ENCODE measurements around the gene LEMD2.

LEMD2 gene

DNA sequence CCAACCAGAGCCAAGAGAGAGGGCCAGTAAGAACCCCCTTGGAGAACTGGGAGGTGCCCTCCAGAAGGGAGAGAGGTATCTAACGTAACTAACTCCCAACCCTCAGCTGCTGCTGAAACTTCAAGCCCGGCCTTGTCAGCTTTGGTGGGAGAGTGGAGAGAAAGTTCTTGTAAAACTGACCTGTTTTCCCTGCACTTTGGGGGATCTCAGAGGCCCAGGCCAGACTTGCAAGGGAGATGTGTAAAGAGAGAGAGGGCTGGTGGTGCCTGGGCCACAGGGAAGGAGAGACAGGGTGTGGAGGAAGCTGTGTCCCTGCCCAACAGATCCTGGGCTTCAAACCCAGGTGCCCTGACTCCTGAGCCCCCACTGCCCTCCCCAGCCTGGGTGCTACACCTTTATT, 24.9 kb downstream of the LEMD2 start:
- DNase-seq (ENCODE audit: low read depth), result no peak
- TF ChIP-seq CTCF (IDR thresholded peaks at IDR 0.05; ENCODE audit: low read depth, low read length, missing control alignments), result no peak
- in situ Hi-C loops (cut with HindIII; ENCODE audit: low sequenced_read_pairs), result loop anchor here (10.0 kb wide), 1 partner anchor 179 kb away; the partner anchor contains the start of gene BAK1
- no peak overlapping the region for H3K4me3 ChIP-seq (ENCODE audit: low read depth, low read length)

DNA sequence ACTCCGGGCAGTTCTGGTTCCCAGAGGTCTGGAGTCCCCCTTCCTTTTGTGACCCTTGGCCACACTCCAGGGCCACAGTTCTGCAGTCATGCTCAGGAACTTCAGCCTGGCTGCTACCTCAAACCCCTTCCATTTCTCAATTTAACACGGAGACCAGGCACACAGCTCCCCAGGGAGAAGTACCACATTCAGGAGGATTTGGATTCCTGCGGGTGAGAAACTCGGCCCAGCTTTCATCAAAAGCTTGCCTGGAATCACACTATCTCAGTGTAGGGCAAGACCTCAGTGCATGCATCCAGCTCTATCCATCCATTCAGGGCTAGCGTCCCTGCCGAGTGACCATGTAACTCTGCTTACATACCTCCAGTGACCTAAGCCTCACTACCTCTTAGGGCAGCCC, 25.4 kb downstream of the LEMD2 start:
- in situ Hi-C loops (cut with HindIII; ENCODE audit: low sequenced_read_pairs), result loop anchor here (10.0 kb wide), 1 partner anchor 179 kb away; the partner anchor contains the start of gene BAK1
- TF ChIP-seq CTCF (IDR thresholded peaks at IDR 0.05; ENCODE audit: low read depth, low read length, missing control alignments), result no peak
- H3K4me3 ChIP-seq (ENCODE audit: low read depth, low read length), result no peak overlapping the region
- DNase-seq (ENCODE audit: low read depth), result no peak

DNA sequence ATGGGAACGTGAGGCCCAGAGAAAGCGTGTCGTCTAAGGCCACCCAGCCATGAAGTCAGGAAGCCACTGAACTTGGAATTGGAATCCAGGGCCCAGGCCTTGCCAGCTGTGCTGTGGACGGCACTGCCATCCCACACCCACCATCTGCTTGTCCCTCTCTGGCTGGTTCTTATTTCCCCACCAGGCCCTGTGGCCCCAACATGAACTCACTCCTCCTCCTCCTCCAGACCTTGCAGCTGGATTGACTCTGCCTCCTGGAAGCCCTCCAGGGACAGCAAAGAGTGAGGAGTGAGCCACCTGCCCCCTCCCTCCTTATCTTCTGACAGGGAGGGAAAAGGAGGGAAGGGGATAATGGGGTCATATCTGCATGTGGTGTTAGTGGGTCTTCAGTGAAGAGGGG, 26.2 kb downstream of the LEMD2 start:
- in situ Hi-C loops (cut with HindIII; ENCODE audit: low sequenced_read_pairs), result loop anchor here (10.0 kb wide), 1 partner anchor 178 kb away; the partner anchor contains the start of gene BAK1
- H3K4me3 ChIP-seq (ENCODE audit: low read depth, low read length), result no peak overlapping the region
- no peak for DNase-seq (ENCODE audit: low read depth)
- no peak for TF ChIP-seq CTCF (IDR thresholded peaks at IDR 0.05; ENCODE audit: low read depth, low read length, missing control alignments)

GRCh38 chr6:33761922-33762629, 26.9 kb downstream of the LEMD2 start:
- no peak overlapping the region for H3K4me3 ChIP-seq (ENCODE audit: low read depth, low read length)
- peak; percentile 53 for TF ChIP-seq CTCF (IDR thresholded peaks at IDR 0.05; ENCODE audit: low read depth, low read length, missing control alignments)
- in situ Hi-C loops (cut with HindIII; ENCODE audit: low sequenced_read_pairs), result loop anchor here (10.0 kb wide), 1 partner anchor 177 kb away; the partner anchor contains the start of gene BAK1
- no peak for DNase-seq (ENCODE audit: low read depth)

DNA sequence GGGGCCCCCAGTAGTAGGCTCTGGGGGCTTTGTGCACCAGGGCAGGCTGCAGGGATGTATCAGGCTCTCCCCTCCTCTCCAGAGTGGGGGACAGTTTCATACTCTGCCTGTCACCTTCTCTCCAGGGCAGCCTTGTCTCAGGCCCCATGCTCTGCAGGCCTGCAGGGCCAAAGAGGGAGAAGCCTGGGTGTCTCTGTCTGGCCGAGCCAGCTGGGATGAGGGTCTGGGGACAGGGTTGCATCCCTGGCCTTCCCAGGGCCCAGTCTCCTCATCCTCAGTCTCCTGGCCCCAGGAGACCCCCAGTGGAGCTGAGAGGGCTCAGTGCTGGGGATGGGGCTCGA, 27.4 kb downstream of the LEMD2 start:
- in situ Hi-C loops (cut with HindIII; ENCODE audit: low sequenced_read_pairs), result loop anchor here (10.0 kb wide), 1 partner anchor 177 kb away; the partner anchor contains the start of gene BAK1
- TF ChIP-seq CTCF (IDR thresholded peaks at IDR 0.05; ENCODE audit: low read depth, low read length, missing control alignments), result no peak
- no peak for DNase-seq (ENCODE audit: low read depth)
- no peak overlapping the region for H3K4me3 ChIP-seq (ENCODE audit: low read depth, low read length)

DNA sequence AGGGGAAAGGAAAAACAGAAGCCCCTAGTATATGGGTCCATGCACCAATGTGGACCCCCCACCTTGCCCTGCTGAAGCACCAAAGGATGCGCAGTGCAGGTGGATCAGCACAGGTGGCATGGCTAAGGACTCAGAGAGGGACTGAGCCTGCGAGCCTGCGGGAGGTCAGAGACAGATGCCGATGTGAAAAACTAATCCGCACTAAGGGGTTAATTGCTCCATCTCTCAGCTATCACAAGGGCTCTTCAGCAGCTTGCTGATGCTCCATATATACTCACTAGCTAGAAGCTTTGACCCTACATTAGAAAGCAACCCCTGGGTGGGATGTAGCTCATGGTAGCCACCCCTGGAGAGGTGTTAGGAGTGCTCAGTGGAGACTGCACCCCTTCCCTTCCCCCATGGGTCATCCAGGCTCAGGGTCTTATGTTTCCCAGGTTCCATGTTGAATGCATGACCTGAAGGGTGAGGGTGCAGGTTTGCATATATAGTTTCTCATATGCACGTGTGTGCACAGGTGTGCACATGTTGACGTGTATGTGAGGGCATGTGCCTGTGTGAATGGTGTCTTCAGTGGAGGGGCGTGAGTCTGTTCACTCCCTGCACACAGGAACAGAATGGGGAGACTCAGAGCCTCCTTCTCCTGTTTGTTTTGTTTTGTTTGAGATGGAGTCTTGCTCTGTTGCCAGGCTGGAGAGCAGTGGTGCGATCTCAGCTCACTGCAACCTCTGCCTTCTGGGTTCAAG, 28.9 kb downstream of the LEMD2 start:
- DNase-seq (ENCODE audit: low read depth), result no peak
- no peak overlapping the region for H3K4me3 ChIP-seq (ENCODE audit: low read depth, low read length)
- in situ Hi-C loops (cut with HindIII; ENCODE audit: low sequenced_read_pairs), result loop anchor here (10.0 kb wide), 1 partner anchor 175 kb away; the partner anchor contains the start of gene BAK1
- no peak for TF ChIP-seq CTCF (IDR thresholded peaks at IDR 0.05; ENCODE audit: low read depth, low read length, missing control alignments)
